ENCODE results near the gene CIROP.
A peak's percentile ranks its signal among the peaks of the same experiment; 100 is the strongest.

The CIROP gene

GRCh38 chr14:23060536-23061260 is 44.1 kb downstream of the CIROP start:
- in situ Hi-C loops (cut with HindIII; ENCODE audit: low pct_unique_long_range_greater_than_20kb, low sequenced_read_pairs), result no loop called here
- no peak for DNase-seq (ENCODE audit: low read depth in 1 of 2, low spot score in 1 of 2)
- no peak for TF ChIP-seq JUND (IDR thresholded peaks at IDR 0.05; ENCODE audit: low read depth)

- DNase-seq (ENCODE audit: low read depth in 1 of 2, low spot score in 1 of 2), result no peak
- TF ChIP-seq JUND (IDR thresholded peaks at IDR 0.05; ENCODE audit: low read depth), result no peak
- in situ Hi-C loops (cut with HindIII; ENCODE audit: low pct_unique_long_range_greater_than_20kb, low sequenced_read_pairs), result no loop called here
Measured at GRCh38 chr14:23058654-23059504, 45.9 kb downstream of the CIROP start.

DNA sequence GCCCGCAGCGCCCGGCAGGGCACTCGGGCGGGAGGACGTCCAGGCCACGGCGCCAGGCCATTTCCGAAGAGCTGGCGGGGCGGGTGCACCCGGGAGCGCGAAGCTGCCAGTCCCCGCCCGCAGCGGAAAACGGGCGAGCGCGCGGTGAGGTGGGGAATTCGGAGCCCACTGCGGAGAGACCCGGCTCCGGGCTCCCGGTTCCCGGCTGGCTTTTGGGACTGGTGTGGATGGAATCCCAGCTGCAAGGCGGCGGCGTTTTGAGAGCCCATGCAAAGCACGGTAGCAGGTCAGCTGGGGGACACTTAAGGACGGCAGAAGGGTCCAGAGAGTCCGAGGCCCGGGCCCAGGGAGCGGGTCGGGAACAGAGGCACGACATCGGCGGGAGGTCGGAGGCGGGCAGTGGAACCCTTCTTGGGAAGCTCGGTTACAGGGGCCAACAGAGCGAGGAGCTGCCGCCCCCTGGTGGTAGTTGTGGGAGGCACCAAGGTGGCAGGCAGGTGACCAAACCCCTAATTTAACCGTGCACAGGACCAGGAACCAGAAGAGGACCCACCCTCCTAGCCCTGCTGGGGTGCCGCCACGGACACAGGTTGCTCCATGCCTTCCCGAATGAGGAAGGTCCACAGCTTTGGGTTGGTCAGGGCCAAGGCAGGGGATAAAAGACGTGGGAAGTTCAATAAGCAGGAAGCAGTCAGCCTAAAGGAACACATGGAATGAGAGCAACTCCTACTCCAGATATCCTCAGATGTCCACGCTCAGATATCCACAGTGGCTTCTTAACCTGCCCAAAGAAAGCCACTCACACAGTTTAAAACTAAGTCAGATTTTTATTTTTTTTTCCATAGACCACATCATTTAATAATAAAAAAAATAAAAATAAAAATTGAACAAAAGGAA is 46.8 kb downstream of the CIROP start:
- no peak for TF ChIP-seq JUND (IDR thresholded peaks at IDR 0.05; ENCODE audit: low read depth)
- in situ Hi-C loops (cut with HindIII; ENCODE audit: low pct_unique_long_range_greater_than_20kb, low sequenced_read_pairs), result no loop called here
- DNase-seq (ENCODE audit: low read depth in 1 of 2, low spot score in 1 of 2), result peak; percentile 83 to 85

DNA sequence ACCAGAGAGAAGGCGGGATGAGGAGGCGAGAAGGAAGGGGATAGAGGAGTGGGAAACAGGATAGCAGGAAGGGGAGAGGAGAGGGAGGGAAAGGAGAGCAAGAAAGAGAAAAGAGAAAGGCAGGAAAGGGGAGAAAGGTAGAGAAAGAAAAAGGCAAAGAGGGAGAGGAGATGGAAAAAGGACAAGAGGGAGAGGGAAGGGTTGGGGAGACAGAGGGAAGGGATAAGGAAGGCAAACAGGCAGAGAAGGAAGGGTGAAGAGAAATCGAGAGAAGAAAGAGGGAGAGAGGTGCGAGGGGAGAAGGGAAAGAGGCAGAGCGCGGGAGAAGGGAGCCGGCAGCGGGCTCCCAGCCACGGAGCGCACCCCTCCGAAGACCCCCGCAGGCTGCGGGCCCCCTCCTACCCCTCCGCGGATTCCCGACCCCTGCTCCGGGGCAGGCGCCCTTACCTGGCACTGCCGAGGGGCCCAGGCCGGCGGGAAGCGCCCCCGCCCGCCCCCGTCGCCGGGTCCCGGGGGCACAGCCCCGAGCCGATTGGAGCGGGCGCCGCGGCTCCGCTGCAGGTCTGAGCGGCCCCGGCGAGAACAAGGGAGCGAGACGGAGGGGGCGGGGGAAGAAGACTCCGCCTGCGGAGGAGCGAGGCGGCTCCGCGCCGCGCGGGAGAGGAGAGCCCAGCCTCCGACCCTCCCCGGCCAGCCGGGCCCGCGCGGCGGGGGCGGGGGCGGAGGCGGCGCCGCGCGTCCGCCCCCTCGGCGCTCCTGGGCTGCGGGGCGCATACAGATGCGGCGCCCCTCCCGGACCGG is 47.6 kb downstream of the CIROP start, which contains the start of gene CDH24:
Gene CDH24, minus strand, starts transcription at position 565 of the 801 bp plus-strand sequence. CDS start 1,787 bp downstream, outside the sequence.
- in situ Hi-C loops (cut with HindIII; ENCODE audit: low pct_unique_long_range_greater_than_20kb, low sequenced_read_pairs), result no loop called here
- TF ChIP-seq JUND (IDR thresholded peaks at IDR 0.05; ENCODE audit: low read depth), result no peak
- peak; percentile 77 to 81 for DNase-seq (ENCODE audit: low read depth in 1 of 2, low spot score in 1 of 2)

DNA sequence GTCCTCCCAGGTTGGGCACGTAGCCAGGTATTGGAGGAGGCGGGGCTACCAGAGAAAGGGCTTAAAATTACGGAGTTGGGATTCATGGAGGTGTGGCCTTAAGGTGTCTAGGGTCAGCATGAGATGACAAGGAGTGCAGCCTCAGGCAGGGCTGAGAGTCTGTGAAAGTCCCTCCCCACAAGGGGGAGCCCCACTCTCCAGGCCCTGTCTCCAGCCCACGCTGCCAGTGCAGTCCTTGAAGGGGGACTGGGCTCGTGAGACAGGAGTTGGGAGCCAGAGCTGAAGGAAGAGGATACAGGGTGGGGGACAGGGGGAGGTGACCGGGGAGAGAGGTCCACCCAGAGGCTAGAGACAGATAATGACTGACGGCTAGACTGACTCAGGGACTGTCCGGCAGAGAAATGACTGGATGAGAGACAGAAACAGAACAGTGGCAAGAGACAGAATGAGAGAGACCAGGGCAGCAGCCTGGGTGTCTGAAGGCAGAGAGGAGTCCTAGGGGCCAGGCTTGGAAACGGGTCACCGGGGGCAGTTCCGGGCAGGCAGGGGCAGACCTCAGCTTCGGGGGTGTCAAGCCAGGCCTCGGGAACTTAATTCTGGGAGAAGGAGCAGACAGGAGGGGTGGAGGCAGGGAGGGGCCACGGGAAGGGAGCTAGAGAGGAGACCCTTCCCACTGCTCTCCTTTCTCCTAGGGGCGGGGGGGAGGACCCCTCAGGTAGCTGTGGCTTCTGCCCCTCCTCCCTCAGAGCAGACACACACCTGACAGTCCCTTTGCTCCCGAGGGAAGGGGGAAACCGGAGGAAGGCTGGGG is 48.4 kb downstream of the CIROP start:
- DNase-seq (ENCODE audit: low read depth in 1 of 2, low spot score in 1 of 2), result peak; percentile 64 to 86
- in situ Hi-C loops (cut with HindIII; ENCODE audit: low pct_unique_long_range_greater_than_20kb, low sequenced_read_pairs), result no loop called here
- TF ChIP-seq JUND (IDR thresholded peaks at IDR 0.05; ENCODE audit: low read depth), result no peak

DNA sequence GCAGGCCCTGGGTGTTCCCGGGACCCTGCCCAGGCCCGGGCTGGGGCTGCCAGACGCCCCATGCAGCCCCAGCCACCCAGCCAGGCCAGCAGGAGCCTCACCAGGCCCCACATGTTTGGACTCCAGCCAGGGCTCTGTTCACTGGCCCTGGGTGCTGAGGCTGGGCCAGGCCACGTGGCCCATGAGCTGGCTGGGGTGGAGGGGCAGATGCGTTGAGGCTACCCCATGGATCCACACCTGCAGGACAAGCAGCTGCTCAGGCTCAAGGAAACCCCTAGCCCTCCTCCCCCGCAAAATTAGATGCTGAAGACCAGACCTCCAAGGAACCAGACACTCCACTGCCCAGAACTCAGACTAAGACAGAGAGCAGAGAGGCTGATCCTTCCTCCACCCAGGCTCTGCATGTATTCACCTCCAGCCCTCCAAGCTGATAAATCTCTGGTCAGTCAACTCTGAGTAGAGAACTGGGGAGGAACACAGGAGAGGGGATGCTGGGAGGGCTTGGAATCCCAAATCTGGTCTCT is 49.1 kb downstream of the CIROP start:
- TF ChIP-seq JUND (IDR thresholded peaks at IDR 0.05; ENCODE audit: low read depth), result no peak
- in situ Hi-C loops (cut with HindIII; ENCODE audit: low pct_unique_long_range_greater_than_20kb, low sequenced_read_pairs), result no loop called here
- no peak for DNase-seq (ENCODE audit: low read depth in 1 of 2, low spot score in 1 of 2)

- no peak for DNase-seq (ENCODE audit: low read depth in 1 of 2, low spot score in 1 of 2)
- TF ChIP-seq JUND (IDR thresholded peaks at IDR 0.05; ENCODE audit: low read depth), result no peak
- in situ Hi-C loops (cut with HindIII; ENCODE audit: low pct_unique_long_range_greater_than_20kb, low sequenced_read_pairs), result no loop called here
Measured at GRCh38 chr14:23055147-23055550, 49.6 kb downstream of the CIROP start.

DNA sequence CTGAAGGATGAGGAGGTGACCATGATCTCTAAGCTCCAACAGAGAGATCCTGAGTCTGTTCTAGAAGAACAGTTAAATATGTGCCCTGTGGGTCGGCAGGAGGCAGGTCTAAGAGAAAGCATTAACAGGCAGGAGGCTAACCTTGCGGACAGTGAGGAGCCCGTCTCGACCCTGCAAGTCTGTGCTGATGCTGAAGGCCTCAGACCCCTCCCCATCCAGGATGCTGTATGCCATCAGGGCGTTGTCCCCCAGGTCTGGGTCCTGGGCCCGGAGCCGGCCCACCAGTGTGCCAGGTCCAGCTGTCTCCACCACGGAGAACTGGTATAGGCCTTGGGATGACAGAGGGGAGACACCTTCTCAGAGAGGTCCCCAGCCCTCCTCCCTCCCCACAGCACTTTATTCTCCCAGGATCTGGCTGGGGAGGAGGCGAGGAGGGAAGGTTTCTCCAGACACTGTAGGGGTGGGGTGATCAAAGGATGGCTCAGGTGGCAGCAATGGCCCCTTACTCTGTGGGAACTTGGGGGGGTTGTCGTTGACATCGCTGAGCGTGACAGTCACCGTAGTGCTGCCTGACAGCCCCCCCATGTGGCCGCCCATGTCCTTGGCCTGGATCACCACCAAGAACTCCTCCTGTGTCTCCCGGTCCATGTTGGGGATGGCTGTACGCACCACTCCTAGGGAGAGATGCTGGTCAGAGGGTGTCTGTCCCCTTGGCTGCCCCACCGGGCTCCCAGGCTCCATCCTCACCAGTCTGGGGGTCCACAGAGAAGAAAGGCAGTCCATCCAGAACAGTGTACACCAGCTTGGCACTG is 50.6 kb downstream of the CIROP start:
- TF ChIP-seq JUND (IDR thresholded peaks at IDR 0.05; ENCODE audit: low read depth), result no peak
- in situ Hi-C loops (cut with HindIII; ENCODE audit: low pct_unique_long_range_greater_than_20kb, low sequenced_read_pairs), result no loop called here
- no peak for DNase-seq (ENCODE audit: low read depth in 1 of 2, low spot score in 1 of 2)

DNA sequence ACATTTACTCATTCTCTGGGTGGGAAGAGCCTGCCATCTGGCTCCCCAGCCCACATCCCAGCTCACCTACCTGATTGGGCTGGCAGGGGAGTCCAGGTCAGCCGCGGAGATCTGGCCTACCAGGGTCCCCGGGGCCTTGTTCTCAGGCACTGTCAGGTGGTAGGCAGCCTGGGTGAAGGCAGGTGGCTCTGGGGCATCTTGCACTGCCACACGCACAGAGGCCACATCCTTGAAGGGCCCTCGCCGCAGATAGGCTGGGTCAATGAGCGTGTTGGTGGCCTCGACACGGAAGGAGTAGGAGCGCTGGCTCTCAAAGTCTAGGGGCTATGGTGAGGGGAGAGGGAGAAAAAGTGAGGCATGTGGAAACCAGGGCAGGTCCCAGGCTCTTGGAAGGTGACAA is 51.4 kb downstream of the CIROP start:
- in situ Hi-C loops (cut with HindIII; ENCODE audit: low pct_unique_long_range_greater_than_20kb, low sequenced_read_pairs), result no loop called here
- TF ChIP-seq JUND (IDR thresholded peaks at IDR 0.05; ENCODE audit: low read depth), result no peak
- no peak for DNase-seq (ENCODE audit: low read depth in 1 of 2, low spot score in 1 of 2)

DNA sequence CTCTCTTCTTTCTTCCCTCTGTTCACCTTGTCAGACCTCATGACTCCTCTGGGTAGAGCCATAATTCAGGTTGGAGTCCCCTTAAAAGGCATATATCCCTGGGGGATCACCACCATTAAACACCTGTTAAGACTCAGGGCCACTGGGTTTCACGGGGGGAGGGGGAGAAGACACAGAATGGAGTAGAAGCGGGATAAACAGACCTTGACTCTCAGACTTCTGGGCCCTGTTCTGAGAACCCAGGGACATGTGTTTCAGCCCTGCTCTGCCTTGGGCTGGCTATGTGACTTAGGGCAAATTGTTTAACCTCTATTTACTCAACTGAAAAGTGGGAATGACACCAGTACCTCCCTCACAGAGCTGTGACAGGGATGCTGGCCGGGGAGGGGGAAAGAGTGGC is 52.1 kb downstream of the CIROP start:
- DNase-seq (ENCODE audit: low read depth in 1 of 2, low spot score in 1 of 2), result no peak
- TF ChIP-seq JUND (IDR thresholded peaks at IDR 0.05; ENCODE audit: low read depth), result no peak
- in situ Hi-C loops (cut with HindIII; ENCODE audit: low pct_unique_long_range_greater_than_20kb, low sequenced_read_pairs), result no loop called here
